Stimulated activated CD8-positive, alpha-beta memory T cell treated with anti-CD3 and anti-CD28 coated beads, Interleukin-4, amount 100 ng/mL, for 24 hours (primary cell): ENCODE results near the gene RNASE7.

ENCODE experiments used
- DNase-seq: peaks from one replicate; pipeline ENCODE4 v3.0.0-alpha.2; 2020; ENCODE audit warnings: low read depth

Gene RNASE7

DNA sequence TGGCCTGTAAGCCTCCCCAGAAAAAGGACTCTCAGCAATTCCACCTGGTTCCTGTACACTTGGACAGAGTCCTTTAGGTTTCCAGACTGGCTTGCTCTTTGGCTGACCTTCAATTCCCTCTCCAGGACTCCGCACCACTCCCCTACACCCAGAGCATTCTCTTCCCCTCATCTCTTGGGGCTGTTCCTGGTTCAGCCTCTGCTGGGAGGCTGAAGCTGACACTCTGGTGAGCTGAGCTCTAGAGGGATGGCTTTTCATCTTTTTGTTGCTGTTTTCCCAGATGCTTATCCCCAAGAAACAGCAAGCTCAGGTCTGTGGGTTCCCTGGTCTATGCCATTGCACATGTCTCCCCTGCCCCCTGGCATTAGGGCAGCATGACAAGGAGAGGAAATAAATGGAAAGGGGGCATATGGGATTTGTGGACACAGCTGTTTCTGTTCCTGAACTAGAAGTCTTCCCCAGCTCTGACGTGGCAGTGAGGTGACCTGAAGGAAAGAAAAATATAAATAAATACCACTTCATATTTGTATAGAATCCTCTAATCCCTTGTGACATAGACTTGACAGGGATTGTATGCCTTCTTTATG lies 1.3 kb downstream of the RNASE7 start:
- DNase-seq = no peak

DNA sequence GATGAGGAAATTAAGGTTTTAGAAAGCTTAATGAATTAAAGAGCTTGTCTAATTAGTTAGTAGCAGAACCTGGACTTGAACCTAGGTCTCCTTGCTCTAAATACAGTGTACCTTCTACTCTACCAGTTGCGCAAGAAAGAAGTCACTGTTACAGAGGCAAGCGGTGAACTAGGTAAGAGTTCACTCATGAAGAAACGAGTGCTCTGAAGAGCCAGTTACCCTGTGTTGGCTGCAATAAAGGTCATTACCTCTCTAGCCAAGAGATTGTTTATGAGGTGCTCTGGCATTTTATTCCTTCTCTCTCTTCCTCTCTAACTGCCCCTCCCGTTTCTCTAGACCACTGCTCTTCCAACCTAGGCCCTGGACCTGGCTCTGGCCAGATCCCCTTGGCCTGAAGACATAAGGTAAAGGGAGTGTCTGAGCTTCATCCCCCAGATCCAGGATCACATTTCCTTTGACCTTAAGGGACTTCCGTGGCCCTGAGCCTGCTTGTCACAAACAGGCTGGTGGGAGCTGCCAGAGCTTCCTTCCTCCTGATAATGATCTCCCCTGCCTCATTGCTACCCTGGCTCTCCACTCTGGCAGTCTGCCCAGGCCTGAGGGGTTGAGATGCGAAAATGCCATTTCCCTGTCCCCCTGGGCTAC lies 1.9 kb downstream of the RNASE7 start:
- no peak for DNase-seq

DNA sequence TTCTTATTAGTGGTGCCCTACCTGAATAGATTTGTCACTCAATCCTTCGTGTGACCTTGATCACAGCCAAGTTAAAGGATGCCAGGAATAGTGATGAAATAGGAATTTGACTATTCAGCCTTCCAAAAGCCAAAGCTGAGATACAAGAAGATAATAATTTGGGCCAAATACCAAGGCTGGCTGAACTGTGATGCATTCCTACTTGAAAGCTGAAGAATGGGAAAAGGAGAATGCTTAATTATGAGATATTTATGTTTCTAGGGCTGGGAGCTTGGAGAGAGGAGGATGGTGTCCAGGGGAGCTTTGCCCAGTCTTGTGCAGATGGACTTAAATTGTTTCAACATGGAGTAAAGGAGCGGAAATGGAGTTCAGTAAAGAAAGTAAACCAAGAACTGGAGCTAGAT lies 5.2 kb downstream of the RNASE7 start:
- DNase-seq = no peak

DNA sequence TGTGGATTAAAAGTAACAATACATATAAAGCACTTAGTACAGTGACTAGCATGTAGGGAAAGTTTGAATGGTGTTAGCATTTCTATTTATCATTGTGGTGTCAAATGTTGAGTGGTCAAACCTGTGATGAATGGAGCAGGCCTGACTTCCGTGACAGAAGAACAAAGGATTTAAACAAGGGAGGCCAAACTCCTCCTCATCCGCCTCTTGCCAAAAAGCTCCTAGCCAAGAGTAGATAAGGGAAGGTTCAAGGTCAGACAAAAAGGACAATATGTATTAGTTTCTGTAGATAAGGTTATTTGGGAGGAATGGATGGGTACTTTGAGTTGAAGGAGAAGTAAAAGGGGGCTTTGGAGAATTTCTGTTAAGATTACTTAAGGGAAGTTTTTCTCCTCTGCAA lies 6.5 kb downstream of the RNASE7 start:
- no peak for DNase-seq

DNA sequence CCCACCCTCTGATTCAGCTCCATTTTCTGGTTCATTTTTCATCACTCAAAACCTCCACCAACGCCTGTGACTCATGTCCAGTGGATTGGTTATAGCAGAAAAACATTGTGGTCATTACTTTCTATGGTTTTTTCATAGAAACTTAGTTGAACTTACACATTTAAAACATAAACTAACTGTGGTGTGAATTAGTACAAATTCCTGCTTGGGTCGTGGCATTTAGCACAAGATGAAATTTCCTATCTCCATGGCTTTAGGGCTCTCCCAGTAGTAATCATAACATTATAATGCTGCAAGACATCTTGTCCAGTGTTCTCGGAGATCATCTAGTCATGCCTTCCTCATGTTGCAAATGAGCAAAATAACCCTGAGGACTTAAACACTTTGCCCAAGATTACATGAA lies 7.1 kb downstream of the RNASE7 start:
- DNase-seq = no peak

DNA sequence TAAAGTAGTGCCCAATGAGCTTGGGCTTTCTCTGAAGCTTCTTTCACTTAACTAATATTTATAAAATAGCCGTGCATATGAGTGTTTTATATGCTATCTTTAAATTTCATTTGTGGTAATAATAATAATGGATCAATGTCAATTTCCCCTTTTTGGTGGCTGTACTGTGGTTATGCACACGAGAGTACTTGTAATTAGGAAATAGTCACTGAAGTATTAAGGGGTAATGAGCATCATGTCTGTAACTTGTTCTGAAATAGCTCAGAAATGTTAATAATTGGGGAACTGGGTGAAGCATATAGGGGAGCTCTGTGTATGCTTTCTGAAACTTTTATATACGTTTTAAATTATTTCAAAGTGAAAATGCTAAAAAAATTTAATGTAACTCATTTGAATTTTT lies 8.4 kb downstream of the RNASE7 start:
- DNase-seq = no peak

DNA sequence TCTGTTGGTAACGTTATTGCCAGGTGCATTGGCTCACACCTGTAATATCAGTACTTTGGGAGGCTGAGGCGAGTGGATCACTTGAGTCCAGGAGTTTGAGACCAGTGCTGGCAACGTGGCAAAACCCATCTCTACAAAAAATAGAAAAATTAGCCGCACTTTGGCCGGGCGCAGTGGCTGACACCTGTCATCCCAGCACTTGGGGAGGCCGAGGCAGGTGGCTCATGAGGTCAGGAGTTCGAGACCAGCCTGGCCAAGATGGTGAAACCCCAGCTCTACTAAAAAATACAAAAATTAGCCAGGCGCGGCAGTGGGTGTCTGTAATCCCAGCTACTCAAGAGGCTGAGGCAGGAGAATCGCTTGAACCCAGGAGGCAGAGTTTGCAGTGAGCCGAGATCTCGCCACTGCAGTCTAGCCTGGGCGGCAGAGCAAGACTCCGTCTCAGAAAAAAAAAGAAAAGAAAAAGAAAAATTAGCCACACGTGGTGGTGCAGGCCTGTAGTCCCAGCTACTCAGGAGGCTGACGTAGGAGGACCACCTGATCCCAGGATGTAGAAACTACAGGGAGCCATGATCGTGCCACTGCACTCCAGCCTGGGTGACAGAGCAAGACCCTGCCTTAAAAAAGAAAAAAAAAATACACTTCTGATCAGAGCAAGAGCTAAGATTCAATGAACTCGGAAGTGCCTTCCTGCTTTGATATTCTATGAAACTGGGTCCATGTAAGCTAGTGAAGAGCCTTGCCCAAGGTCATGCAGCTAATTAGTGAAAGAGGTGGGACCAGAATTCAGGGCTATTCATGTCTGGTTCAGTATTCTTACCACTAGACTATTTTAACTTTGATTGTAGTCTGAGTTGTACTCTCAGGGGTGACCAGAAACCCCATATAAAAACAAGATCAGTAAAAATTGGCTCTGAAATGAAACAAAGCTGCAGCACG lies 11.3 kb downstream of the RNASE7 start:
- no peak for DNase-seq

DNA sequence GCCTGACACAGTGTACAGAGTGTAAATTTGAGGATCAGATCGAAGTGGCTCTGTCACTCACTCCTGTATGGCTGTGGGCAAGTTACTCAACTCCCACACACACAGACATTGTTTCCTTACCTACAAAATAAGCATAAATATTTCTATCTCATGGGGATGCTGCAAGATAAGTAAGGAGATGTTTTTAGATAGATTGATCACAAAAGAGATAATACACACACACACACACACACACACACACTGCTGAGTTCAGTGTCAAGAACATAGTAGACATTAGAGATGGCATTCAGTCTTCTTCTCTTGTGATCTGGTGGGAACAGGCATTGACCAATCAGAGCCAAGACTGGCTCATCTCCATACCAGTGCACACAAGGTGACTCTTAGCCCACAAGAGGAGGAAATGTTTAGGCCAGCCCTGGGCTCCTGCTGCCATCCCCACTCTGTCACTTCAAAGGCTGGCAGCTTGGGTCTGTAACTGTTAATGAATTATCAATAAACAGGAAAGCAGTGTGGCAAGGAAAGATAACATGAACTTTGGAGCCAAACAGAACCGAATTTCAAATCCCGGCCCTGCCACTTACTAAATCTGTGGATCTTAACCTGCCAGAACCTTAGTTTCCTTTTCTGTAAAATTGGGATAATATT lies 12.1 kb downstream of the RNASE7 start:
- DNase-seq = no peak

DNA sequence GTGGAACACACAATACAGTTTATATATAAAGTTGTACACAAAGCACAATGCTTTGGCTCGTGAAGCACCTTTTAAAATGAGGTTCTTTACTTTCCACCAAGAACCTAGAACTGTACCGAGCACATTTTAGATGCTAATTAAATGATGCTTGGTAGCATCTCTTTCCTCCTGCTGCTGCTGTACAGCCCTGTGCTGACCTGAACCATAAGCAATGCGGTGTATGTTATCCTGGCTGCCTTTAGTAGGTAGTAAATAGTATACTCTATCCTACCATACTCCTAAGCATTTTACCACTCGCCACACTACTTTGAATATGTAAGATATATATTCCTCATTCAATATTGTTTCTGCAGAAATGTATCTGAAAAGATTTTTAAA lies 12.6 kb downstream of the RNASE7 start:
- DNase-seq = no peak

DNA sequence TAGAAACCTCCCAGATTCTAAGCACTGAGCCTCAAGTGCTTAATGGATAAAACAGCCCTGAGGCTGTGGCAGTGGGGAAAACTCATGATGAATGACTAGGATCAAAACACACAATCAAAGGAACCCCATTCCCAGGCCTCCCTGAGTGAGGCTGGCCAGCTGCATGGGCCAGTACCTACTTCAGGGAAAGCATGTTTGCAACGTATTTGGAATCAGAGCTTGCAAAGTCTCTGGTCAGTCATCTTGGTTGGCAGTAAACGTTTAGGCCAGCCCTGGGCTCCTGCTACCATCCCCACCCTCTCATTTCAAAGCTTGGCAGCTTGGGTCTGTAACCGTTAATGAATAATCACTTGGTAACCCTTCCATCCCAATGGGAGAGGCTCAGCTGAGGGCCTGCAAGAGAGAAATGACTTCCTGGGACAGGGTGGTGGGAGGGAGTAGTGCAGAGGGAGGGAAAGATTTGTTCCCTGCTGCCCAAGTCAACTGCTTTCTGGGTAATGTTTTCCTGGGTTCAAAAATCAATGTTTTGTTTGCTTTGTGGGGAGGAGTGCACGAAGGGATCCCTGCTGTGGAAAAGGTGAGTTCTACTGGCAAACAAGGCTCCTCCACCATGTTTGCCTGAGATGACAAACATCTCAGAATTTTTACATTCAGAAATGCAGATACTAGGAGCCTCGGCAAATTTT lies 13.4 kb downstream of the RNASE7 start:
- DNase-seq = no peak

DNA sequence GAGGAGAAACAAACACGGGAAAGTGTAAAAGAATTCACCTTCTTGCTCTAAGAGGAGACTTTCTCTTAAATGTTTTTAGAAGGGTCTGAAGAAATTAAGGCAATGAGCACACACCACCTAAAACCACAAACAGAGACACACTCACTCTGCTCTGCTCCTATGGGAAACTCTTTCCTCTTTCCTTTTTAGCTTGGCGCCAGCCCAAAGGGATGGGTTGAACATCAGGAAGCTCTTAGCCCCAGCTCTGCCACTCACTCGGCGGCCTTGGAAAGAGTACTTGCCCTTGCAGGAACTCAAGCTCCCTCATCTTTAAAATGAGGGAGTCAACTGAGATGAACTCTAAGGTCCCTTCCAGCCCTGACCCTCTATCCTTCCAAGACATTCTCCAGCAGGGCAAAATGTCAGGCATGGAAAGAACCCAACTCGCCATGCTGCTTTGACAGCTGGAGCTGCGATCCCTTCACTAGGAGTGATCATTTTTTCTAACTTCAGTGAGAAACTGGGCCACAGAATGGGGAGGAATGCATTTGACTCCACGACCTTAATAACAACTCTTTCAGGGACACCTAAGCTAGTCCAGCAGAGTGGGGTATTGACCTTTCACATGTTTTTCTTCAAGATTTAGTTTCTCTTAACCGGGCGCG lies 14.5 kb downstream of the RNASE7 start:
- no peak for DNase-seq

DNA sequence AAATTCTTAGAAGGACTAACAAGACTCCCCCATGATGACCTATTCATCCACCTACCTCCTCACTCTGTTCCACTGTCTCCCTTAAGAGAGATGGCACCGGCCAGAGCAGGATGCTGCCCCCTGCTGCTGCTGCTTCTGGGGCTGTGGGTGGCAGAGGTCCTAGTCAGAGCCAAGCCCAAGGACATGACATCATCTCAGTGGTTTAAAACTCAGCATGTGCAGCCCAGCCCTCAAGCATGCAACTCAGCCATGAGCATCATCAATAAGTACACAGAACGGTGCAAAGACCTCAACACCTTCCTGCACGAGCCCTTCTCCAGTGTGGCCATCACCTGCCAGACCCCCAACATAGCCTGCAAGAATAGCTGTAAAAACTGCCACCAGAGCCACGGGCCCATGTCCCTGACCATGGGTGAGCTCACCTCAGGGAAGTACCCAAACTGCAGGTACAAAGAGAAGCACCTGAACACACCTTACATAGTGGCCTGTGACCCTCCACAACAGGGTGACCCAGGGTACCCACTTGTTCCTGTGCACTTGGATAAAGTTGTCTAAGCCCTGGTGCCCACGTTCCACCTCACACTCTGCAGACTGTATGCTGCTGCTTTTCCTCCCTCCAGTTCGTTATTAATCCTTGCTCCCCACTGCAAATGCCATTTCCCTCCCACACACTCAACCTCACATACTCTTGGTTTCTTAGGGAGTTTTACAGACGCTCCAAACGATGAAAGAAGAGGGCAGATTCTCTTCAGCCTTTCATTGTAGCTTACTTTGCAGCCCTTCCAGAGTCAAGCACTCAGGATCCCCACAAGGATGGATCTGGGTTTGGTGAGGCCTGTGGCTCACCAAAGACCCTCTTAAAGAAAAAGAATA lies 15.9 kb downstream of the RNASE7 start, which contains the start of gene RNASE8:
RNASE8 (plus strand) TSS at position 20 of the 873 bp plus-strand sequence; CDS start at position 91, 71 bp downstream.
- DNase-seq = no peak

DNA sequence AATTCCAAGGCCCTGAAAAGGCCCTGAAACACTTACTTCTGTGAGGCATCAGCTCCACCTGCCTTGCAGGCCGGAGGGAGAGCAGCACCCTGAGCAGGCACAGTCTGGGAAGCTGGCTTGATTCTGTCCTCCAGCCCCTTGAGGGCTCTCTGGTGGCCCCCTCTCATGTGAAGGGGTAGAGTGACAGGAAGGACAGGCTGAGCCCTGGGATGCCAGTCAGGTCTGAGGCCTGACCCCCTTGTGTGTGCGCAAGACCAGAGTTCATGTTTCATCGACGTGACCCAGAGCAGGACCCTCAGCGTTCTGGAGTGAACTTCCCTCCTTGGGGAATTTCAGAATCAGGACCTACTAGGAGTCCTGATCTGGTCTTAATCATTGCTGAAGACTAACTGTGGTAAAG lies 16.7 kb downstream of the RNASE7 start:
- DNase-seq = no peak

DNA sequence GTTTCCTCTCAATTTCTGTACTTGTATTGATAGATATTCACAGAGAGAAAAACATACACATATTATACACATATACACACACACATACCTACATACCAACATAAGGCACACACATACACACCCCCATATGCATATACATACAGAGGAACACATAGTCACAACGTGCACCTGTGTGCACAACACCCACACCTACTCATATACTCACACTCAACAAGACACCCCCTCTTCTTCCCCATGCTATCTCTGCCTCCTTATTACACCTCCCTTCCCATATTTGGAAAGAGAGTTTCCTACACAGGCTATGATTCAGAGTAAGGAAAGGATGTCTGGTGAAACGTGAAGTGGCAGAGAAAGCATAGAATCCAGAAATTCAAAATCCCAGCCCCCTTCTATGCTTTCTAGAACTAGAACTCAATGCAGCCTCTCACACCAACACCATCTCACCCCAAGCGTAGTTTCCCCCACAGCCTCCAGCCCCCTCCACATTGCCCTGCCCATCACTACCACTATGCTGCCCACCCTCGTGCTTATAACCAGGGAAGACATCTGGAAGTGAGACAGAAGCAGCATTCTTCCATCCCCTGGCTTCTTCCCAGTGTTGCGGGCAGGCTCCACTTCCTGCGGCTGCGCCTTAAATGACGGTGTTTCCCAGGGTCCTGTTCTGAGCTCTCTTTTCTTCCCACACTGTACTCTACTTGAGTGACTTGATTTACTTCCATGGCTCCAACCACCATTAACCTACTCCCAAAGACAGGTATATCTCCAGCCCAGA lies 17.9 kb downstream of the RNASE7 start:
- DNase-seq = no peak

DNA sequence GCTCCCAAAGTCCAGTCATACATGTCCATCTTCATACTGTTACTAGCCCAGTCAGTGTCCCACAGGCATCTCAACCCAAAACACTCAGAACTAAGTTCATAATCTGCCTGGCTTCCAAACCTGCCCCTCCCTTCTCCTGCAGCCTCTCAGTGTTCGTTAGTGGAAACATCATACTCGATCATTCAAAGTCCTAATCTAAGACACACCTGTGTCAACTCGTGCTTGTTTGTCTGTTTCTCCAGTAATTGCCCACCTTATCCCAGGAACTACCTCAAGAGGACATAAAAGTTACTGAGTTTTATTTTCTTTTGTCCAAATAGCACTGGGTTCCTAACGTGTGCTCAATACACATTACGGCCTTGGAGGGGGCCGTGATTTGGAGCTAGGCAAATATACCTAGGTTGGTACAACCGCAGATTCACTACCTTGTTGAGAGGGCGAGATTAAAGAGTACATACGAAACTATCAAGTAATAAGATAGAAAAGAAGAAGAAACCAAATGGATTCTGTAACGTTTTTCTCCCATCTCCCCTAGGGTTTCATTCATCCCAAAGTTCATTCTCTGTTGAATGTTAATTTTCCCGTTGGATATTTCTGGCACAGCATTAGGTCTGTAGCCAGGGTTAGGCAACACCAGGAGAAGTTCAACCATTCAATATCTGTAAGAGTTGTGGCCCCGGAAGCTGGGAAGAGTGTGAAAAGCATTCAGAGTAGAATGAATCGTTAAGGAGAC lies 18.6 kb downstream of the RNASE7 start:
- DNase-seq = no peak

DNA sequence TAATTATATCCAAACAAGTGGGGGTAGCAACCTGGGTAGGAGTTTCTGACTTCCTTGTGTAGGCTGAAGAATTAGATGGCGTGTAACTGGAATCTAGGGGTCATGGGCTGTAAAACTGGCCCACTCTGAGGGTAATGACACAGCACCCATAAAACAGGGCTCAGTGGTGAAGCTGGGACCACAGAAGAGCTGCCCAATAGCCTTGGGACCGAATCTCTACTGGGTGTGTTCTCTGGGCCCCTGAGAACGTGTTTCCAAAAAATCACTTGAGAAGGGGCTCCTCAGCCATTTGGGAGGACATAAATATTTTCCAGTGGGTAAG lies 19.1 kb downstream of the RNASE7 start:
- no peak for DNase-seq

DNA sequence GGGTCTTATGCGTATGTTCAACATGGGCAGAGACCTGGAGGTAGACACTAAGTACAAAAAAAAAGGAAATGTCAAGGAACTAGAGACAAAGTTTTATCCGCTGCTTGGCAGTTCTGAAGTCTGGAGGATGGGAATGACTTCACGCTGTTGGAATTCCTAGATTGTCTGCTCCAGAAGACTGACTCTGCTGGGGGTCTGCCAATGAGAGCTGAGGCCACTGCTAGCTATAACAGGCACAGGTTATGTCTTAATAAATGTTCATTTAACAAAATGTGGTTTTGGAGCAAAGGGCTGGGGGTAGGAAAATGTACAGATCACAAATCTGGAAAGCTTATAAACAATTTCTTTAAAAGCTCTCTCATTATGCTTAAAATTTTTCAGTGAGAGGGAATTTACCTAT lies 21.3 kb downstream of the RNASE7 start:
- DNase-seq = no peak

DNA sequence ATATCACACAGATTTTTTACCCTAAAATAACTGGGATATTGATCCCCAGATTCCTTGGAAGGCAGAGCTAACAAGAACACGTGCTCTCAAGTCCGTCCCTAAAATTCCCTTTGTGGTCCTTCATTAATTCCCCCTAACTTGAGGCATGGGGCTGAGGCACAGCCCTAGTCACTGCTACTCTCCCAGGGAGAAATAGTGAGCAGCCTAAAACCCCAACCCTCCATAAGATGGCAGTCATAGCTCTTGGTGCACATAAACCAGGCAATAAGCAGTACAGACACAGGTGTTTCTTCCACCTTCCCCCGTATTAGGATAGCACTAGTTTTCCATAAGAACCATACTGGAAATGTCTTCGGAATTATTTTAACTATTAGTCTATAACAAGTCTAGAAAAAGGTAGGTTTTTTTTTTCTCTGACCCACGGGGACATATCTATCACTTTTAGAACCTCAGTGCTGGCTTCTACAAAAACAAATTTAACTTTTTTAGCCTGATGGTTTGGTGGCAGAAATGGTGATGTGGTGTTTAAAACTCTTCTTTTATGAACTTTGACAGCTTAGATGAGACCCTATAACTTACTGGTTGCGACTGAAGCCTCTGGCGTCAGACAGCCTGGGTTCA lies 24.8 kb downstream of the RNASE7 start:
- no peak for DNase-seq
